Islet precursor cell (in vitro differentiated cells): Measurements from ENCODE around the gene CACUL1.
"Not testable (repeated sequence)": the region's sequence is repeated elsewhere in the genome, so short reads cannot be mapped to it uniquely, and the experiment has no call there.

Source experiments
- DNase-seq: peaks from one replicate; pipeline ENCODE4 v3.0.0-alpha.2; 2018

CACUL1 gene

DNA sequence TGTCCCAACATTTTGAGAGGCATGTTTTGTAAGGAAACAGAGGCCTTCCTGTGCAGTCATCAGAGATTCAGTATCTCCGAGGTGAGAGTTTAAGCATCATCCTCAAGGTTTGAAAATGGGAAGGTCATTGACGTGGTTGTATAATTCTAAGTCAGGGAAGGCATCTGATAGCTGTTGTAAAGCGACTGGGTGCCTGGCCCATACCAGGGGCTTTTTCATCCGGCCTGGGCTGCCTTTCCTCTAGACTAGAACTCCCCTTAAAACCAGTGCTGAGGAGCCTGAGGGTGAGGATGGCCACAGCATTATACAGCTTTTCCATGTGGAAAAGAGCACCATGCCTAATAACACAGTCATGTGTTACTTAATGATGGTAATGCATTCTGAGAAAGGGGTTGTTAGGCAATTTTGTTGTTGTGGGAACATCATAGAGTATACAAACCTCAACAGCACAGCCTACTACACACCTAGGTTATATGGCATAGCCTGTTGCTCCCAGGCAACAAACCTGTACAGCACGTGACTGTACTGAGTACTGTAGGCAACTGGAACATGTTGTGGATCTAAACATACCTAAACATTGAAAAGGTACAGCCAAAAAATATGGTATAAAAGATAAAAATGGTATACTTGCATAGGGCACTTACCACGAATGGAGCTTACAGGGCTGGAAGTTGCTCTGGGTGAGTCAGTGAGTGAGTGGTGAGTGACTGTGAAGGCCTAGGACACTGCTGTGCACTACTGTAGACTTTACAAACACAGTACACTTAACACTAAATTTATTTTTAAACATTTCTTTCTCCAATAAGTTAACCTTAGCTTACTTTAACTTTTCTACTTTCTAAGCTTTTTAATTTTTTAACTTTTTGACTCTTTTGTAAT lies 13.5 kb upstream of the CACUL1 start:
- DNase-seq = no peak

DNA sequence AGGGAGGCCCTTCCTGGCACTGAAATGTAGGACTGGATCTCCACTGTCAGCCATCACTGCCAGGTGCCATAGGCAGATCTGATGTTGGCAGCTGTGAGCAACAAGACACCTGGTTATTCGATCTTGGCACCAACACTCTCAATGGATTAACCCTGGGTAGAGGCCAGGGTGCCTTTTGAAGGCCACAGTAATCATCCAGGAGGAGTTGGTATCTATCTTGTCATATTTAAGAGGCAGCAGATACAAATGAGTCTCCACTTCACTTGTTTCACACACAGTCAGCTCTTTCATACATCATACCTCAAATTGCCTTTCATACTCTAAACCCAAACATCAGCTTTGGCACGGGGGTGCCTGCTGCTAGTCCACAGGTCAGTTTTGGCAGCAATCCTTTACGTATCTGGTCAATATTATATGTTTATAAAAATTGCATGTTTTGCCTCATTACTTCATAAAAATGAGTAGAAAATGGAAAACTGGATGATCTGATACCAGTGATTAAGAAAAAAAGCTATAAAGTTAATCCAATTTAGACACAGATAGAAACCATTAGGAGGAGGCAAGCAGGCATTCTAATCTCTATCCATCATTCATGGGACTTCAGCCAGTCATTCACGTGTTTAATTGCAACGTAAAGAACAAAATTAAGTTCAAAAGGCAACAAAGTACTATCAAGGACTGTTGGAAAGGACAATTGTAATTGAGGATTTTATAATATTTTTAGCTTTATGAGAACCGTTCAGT lies 12.7 kb upstream of the CACUL1 start:
- no peak for DNase-seq

DNA sequence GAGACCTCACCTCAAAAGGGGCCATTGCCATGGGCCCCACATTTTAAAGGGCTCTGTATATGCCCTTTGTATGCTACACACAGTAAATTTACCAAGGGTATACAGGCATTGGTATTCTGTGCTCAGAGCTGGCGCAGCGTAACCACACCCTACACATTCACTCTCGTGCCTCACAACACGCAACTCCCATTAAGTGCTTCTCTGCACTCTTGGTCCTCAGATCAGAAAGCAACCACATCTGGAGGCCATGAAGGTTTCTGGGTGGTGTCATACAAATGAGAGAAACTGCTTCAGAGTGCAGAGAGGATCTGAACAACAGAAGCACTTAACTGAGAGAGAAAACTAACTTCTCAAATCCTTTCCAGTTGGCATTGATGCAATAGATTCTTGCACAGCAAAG lies 9.4 kb upstream of the CACUL1 start:
- DNase-seq = no peak

- DNase-seq = no peak
Measured at GRCh38 chr10:118763202-118763988, 8.6 kb upstream of the CACUL1 start.

DNA sequence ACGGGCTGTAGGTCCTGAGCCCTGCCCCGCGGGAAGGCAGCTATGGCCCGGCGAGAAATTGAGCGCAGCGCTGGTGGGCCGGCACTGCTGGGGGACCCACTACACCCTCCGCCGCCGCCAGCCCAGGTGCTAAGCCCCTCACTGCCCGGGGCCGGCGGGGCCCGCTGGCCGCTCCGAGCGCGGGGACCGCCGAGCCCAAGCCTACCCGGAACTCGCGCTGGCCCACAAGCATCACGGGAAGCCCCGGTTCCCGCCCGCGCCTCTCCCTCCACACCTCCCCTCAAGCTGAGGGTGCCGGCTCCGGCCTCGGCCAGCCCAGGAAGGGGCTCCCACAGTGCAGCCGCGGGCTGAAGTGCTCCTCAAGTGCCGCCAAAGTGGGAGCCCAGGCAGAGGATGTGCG lies 5.5 kb upstream of the CACUL1 start:
- peak; percentile 64 for DNase-seq

DNA sequence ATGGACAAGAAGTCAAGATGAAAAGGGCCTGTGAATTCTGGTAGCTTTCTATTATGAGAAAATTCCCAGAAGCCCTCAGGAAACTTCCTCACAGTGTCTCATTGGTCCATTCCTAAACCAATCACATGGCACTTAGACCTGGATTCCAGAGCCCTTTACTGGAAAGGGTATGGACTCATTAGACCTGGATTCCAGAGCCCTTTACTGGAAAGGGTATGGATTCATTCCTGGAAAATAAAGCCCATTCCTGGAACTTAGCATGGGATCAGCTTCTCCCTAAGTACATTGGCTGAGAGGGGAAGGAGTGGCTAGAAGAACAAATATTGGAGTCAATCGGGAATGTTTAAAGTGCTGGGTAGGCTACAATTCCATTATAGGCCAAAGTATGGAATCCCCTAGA lies 3.7 kb upstream of the CACUL1 start:
- no peak for DNase-seq

- peak; percentile 90 for DNase-seq
Measured at GRCh38 chr10:118754229-118754555, 578 bp downstream of the CACUL1 start.

DNA sequence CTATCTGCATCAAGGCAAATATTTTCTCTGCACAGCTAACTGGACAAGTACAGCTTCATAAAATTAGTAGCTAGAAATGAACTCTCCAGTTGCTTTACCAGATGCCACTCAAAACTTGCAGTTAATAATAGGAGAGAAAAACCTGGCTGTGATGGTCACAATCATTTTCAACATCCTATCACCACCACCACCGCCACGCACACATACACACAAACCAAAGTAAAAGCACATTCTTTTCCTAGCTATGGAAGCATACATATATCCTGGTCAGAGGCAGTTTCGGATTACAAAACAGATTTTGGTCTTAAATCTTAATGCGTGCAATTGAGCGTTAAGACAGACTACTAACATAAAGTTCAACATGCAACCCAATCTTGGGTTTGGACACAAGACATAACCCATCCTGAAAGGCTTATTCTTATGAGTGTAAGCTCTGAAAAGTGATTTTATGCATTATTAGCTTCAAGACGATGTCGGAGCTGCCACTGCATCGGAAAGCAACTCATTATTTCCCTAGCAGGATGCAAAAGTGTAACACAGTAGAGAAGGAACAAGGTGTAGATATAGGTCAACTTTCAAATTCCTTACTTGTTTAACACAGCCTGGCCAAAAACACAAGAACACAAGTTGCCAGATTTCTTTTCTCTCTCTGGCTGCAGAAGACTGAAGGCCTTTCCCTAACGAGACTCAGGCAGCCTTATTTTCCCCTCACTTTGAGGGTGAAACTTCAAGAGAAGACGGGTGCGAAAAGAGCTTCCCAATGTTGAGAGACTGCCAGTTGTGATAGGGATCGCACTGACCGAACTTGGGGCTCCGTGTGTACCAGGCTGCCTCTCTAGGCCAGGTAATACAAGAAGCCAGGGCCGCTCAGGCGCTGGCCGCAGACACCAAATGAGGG lies 1.2 kb downstream of the CACUL1 start:
- no peak for DNase-seq

GRCh38 chr10:118752409-118752808 lies 2.4 kb downstream of the CACUL1 start:
- DNase-seq = no peak

DNA sequence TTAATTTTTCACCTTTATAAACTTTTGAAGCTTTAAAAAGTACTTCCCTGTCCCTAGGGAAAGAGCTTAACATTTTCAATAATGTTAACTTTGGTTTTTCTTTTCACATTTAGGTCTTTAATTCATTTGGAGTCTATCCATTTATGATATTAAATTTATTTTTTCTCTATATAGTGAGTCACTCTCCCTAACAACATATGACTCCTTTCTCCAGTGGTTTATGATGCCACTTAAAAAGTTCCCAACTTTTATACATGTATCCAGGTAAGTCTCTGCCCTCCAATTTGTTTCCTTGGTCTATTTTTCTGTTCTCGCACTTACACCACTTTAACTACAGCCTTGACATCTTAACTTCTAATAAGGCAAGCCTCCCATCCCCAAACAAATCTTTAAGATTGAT lies 3.5 kb downstream of the CACUL1 start:
- DNase-seq = no peak

GRCh38 chr10:118748041-118748440 lies 6.7 kb downstream of the CACUL1 start:
- DNase-seq = peak; percentile 75

GRCh38 chr10:118746246-118746645 lies 8.5 kb downstream of the CACUL1 start:
- no peak for DNase-seq

GRCh38 chr10:118745056-118745455 lies 9.7 kb downstream of the CACUL1 start:
- no peak for DNase-seq

DNA sequence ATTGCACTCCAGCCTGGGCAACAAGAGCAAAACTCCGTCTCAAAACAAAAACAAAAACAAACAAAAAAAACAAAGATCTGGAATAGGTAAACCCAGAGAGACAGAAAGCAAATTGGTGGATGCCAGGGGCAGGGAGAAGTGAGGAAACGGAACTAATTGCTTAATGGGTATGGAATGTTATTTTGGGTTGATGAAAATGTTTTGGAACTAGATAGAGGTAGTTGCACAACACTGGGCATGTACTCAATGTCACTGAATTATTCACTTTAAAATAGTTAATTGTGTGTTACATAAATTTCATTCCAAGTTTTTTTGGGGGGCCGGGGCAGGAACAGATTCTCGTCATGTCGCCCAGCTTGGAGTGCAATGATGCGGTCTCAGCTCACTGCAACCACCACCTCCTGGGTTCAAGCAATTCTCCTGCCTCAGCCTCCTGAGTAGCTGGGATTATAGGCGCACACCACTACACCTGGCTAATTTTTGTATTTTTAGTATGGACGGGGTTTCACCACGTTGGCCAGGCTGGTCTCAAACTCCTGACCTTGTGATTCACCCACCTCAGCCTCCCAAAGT lies 10.3 kb downstream of the CACUL1 start:
- not testable (repeated sequence) for DNase-seq

GRCh38 chr10:118742782-118743181 lies 12.0 kb downstream of the CACUL1 start:
- DNase-seq = no peak

DNA sequence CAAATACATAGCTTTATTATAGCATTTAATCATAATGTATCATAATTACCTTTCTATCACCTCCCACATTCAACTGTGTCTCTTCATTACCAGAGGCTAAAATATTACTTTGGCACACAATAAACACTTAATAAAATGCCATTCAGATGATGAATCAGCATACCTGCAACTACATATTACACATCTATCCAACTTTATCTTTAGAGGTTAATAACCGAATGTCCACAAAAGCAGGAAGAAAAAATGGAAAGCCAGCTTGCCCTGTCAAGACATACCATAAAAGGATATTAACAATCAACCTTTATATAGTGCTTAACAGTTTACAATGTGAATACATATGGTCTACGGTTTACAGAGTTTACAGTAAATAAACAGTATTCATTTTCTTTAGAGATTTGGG lies 12.7 kb downstream of the CACUL1 start:
- no peak for DNase-seq

- no peak for DNase-seq
Measured at GRCh38 chr10:118738406-118738805, 16.4 kb downstream of the CACUL1 start.

DNA sequence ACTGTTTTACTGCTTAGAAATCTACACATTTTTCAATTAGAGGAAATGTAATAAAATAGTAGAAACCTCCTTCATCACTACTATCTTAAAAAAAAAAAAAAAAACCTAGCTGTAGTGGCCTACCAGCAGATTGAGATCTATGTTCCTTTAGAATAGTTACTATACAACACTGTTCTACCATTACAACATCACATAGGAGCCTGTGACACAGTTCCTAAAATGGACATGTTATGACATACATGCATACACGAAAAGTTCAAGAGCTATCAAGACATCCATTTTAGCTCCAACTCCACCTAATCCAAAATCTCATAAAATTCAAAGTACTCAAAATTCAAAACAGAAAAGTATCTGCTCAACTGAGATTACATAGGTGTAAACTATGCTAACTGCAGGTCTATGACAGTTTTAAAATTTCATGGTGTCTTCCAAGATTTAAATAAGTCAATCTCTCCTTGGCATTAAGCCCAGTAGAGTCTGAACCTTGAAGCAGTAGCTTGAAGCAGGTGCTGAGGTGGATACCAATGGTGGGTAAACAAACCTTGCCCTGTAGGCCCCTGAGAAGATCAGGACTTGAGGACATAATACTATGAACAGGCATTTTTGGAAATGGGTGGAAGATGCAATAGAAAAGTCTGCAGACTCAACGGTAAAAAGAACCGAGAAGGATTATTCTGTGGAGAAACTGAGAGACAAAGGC lies 17.0 kb downstream of the CACUL1 start:
- no peak for DNase-seq

DNA sequence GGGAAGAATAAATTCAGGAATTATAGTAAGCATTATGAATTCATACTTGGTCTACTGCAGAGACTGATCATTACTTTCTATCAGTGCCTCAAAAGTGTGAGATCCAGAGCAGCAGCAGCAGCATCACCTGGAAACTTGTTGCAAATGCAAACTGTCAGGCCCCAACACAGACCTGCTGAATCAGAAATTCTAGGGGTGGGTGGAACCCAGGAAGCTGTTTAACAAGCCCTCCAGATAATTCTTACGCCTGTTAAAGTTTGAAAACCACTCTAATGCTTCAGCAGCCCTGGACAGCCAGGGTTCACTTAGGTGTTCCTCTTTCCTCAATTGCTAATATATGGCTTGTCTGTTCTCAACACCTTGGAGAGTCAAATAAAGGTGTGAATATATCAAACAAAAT lies 19.5 kb downstream of the CACUL1 start:
- no peak for DNase-seq

DNA sequence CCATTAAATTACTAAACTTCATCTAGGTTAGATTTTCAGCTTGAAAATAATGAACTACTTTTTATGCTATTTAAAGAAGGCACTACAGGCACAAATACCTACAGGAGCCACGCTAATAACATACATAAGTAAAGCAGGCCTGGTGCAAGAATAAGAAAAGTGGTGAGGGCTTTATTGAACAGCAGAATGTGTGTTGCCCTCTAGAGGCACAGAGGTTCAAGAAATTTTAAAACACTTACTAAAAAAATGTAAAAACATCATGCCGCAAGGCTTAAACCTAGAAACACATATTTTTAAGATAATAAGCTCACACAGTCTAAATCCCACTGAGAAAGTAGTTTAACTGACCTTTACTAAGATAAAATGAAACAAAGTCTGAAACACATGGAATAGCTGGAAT lies 20.3 kb downstream of the CACUL1 start:
- DNase-seq = no peak
